COR-L47 (cell line): Measurements from ENCODE around the gene RAPGEF2.
"Not testable (repeated sequence)": the region's sequence is repeated elsewhere in the genome, so short reads cannot be mapped to it uniquely, and the experiment has no call there.

ENCODE experiments used
- DNase-seq: peaks from one replicate; lab custom pipeline; 2025; lab: John Stamatoyannopoulos, UW

RAPGEF2 gene

DNA sequence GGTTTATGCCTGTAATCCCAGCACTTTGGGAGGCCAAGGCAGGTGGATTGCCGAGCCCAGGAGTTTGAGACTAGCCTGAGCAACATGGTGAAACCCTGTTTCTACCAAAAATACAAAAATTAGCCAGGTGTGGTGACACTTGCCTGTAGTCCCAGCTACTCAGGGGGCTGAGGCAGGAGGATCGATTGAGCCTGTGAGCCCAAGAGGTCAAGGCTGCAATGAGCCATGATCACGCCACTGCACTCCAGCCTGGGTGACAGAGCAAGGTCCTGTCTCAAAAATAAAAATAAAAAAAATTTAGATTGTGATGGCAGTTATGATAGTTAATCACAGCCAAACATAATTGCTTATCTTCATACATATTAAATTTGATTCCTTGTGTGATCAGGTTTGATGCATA, 58.6 kb downstream of the RAPGEF2 start:
- not testable (repeated sequence) for DNase-seq

GRCh38 chr4:159162576-159162975, 59.7 kb downstream of the RAPGEF2 start:
- DNase-seq: no peak

DNA sequence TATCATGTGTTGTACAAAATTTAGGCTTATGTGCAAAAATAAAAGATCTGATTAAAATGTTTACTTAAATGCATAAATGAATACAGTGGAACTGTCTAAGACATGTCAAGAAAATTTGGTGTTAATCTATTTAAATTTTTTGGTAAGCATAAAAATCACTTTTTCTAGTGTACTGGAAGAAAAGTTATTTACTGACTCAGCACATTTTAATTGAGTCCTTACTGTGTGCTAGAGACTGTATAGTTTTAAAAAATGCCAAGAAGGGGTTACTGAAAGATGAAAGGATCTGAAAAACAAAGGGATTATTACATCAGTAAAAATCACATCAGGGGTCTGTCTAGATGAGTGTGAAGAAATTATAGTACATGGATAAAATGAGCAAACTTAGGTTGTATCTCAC, 60.6 kb downstream of the RAPGEF2 start:
- no peak for DNase-seq

- no peak for DNase-seq
Observed at GRCh38 chr4:159169404-159170302, 66.8 kb downstream of the RAPGEF2 start.

GRCh38 chr4:159171287-159171686, 68.4 kb downstream of the RAPGEF2 start:
- no peak for DNase-seq

DNA sequence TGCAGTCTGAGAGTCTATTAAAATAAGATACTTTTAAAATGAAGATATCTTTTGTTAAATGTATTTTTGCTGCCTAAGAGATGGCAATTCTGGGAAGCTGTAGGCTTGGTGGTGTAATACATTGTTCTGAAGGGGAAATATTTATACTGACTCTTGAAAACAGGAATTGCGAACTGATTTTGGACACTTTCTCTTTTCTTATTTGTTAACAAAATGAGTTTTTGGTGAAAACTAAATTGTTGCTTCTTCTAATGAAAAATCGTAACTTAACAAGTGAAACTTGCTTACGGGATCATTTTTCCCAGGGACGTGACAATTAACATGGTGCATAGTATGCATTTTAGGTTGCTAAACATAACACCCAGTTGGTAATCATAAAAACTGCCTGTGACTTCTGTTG, 71.0 kb downstream of the RAPGEF2 start:
- DNase-seq: no peak

- no peak for DNase-seq
Observed at GRCh38 chr4:159174645-159175084, 71.8 kb downstream of the RAPGEF2 start.

- peak; percentile 60 for DNase-seq
Observed at GRCh38 chr4:159175085-159175988, 72.5 kb downstream of the RAPGEF2 start.

DNA sequence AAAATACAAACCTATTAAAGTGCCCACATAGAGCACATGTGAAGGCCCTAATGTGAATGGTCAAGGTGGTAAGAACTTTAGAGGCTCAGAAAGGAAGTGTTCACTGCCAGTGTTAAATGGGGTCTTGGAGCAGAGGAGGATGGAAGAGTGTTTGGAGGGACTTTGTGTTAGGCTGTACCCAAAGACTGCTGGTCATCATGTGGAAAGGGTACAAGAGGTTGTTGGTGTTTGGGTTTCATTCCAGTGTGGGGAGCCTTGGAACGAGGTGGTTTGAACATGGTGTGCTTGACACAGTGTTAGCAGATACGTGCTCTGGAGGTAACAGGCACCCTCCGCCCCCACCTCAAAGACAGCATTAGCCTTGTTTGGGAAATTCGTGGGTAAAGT, 73.1 kb downstream of the RAPGEF2 start:
- DNase-seq: no peak

DNA sequence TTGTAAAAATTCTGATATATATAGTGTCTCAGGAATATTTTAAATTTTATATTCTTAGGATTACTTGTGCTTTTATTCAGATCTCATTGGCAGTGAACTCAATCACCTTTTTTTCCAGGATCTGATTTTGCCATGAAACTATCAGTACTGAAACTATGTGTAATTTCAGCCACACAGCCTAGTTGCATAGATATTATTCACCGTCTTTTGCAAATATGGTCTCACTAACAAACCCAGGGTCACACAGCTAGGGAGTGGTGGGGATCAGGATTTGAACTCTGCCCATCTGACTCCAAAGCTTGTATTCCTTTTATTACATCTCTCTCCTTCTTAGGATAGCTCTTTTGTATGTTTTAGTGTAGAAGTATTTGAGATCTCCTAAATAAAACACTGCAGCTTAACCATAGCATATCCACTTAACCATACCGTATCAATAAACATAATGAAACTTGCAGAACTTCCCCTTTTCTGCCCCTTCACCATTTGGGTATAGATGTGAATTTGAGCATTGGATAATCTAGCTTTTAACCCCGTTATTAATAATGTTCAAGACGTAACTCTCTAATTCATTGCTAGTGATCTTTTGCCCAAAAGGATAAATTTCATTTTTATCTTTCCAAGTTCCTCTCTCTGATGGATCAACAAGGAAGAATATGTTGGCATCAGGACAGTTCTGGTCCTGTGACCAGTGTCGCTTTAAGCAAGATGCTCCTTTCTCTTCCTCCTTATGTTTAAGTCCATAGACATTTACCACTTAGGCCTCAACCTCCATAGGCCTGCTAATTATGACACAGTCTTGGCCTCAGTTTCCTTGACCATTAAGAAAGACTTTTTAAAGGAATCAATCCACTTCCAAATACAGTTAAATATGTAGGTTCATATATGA, 74.6 kb downstream of the RAPGEF2 start:
- no peak for DNase-seq

- no peak for DNase-seq
Observed at GRCh38 chr4:159178151-159178546, 75.3 kb downstream of the RAPGEF2 start.

- DNase-seq: no peak
Observed at GRCh38 chr4:159178979-159179969, 76.4 kb downstream of the RAPGEF2 start.

DNA sequence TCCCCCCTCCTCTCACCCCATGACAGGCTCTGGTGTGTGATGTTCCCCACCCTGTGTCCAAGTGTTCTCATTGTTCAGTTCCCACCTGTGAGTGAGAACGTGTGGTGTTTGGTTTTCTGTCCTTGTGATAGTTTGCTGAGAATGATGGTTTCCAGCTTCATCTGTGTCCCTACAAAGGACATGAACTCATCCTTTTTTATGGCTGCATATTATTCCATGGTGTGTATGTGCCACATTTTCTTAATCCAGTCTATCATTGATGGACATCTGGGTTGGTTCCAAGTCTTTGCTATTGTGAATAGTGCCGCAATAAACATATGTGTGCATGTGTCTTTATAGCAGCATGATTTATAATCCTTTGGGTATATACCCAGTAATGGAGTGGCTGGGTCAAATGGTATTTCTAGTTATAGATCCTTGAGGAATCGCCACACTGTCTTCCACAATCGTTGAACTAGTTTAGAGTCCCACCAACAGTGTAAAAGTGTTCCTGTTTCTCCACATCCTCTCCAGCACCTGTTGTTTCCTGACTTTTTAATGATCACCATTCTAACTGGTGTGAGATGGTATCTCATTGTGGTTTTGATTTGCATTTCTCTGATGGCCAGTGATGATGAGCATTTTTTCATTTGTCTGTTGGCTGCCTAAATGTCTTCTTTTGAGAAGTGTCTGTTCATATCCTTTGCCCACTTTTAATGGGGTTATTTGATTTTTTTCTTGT, 81.2 kb downstream of the RAPGEF2 start:
- DNase-seq: not testable (repeated sequence)

DNA sequence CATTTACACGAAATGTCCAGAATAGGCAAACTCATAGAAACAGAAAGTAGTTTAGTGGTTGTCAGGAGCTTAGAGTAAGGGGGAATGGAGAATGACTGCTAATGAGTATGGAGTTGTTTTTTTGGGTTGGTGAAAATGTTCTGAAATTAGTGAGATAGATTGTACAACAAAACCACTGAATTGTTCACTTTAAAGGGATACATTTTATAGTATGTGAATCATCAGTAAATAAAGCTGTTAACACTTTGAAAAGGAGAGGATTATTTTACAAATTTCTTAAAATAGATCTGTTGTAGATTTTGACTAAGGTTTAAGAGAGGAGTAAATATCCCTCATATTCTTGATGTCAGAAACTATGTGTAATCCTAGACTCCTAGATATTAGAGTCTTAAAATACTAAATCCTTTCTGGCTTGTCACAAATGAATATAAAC, 82.7 kb downstream of the RAPGEF2 start:
- no peak for DNase-seq

DNA sequence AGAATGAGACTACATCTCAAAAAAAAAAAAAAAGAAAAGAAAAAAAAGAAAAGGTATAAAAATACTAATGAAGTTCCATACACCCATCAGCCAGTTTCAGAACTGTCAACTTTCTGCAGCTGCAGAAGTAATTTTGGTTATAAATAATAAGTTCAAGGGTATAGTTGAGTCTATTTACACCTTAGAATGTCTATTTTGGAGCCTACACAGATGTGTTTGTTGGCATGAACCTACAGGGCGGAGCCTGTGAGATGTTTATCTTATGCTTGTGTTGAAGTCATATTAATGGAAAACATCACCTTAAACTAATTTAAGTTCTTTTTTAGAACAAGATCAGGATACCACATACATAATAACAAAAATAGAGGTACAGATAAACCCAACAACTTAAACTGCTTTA, 85.8 kb downstream of the RAPGEF2 start:
- no peak for DNase-seq

DNA sequence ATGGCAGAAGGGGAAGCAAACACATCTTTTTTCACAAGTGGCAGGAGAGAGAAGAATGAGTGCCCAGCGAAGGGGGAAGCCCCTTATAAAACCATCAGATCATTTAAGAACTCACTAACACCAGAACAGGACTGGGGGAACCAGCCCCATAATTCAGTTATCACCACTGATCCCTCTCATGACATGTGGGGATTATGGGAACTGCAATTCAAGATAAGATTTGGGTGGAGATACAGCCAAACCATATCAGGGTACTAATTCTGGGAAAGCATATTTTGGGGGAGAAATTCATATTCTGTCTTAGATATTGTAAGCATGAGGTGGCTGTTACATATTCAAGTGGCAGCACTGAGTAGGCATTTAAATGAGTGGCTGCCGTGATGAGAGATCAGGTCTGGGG, 87.8 kb downstream of the RAPGEF2 start:
- DNase-seq: no peak

- peak; percentile 18 for DNase-seq
Observed at GRCh38 chr4:159191989-159192388, 89.1 kb downstream of the RAPGEF2 start.

DNA sequence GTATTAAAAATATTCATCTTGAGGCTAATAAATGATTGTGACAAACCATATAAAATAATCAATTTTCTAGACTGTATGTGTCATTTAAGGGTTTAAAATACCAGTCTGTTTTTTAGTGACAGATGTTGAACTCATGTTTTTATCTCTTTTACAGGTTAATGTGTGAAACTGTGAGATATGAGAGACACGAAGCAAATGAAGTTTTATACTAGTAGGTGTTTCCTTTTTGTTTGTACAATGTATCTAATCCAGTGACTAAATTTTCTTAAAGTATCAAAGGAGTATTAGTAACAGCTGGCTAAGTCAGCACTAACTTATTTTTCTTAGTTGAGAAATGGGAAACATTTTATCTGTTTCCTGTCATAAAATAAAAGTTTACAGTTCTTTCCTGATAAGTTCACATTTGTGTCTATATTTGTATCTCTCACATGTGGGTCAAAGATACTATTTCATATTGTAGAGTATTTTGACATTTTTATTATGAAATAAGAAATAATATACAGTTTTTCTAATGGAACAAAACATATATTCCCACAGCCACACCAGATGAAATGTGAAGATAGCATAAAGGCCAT, 90.3 kb downstream of the RAPGEF2 start:
- DNase-seq: no peak

- no peak for DNase-seq
Observed at GRCh38 chr4:159195361-159195769, 92.5 kb downstream of the RAPGEF2 start.
